ENCODE data around the gene OR5M10. TPM values are rescaled to one million over a fixed set of nuclear protein-coding genes. Genes with fewer than 3 reads are reported as not detected.
"Not testable (repeated sequence)": the region's sequence is repeated elsewhere in the genome, so short reads cannot be mapped to it uniquely, and the experiment has no call there.

OR5M10 gene
- total and polyA plus RNA-seq, 9 of the 15 experiments (the other 6 are each of a cell fraction or from before 2014, with no cell fraction given), result not detected

GRCh38 chr11:56558574-56558973, 18.9 kb downstream of the OR5M10 start:
- Histone ChIP-seq H2AFZ (ENCODE audit: low read depth, low read length) (no peak overlapping the region), H3K36me3 (ENCODE audit: control insufficient read depth, insufficient read depth, low read length) (no peaks in the 10 kb centered on the region), H3K4me2 (ENCODE audit: insufficient read depth, low read length) (no peak overlapping the region), H3K9ac (ENCODE audit: insufficient read depth in 1 of 2, low read depth in 2 of 2, low read length in 2 of 2) (no peak overlapping the region), H3K9me1 (ENCODE audit: control insufficient read depth, insufficient read depth, low read length) (no peaks in the 10 kb centered on the region), H3K4me1 (replicated peaks in 1 of 2; ENCODE audit: control insufficient read depth in 2 of 2, insufficient read depth in 2 of 2, low read length in 2 of 2) (no peaks in the 10 kb centered on the region), H3K27me3 (ENCODE audit: control insufficient read depth in 2 of 2, insufficient read depth in 2 of 2, low read length in 2 of 2) (no peaks in the 10 kb centered on the region), H3K9me3 (replicated peaks; ENCODE audit: control insufficient read depth, insufficient read depth, low read depth, low read length) (no peaks in the 10 kb centered on the region), H4K20me1 (replicated peaks; ENCODE audit: control insufficient read depth, insufficient read depth, low read length) (no peaks in the 10 kb centered on the region), H3K4me3 (no peak overlapping the region), H3K27ac (ENCODE audit: extremely low read depth, low read depth, low read length) (no peak overlapping the region), H3K79me2 (ENCODE audit: control insufficient read depth, insufficient read depth, low read length) (no peaks in the 10 kb centered on the region)
- ChIA-PET CTCF (ENCODE audit: low intra/inter-chr PET ratio) (no interaction called here), POLR2A (no interaction called here)
- intact Hi-C loops (cut with micrococcal nuclease) (no loop called here), in situ Hi-C loops (cut with MboI) (no loop called here)
- DNase-seq (ENCODE audit: extremely low read depth in 1 of 4, low spot score in 3 of 4), result no peak
- no peak for ATAC-seq
- 0% methylated on average over 6 of the region's 6 CpGs for WGBS (ENCODE audit: insufficient coverage, low coverage, missing lambda C conversion rate)
- BruUV-seq (replicated peaks), result no TSS peak
- no peak for FAIRE-seq
- TF ChIP-seq SAFB (IDR thresholded peaks at IDR 0.05; ENCODE audit: borderline replicate concordance, low read depth, low read length) (no peak), ZNF316 (IDR thresholded peaks at IDR 0.05) (no peak), HDGF (IDR thresholded peaks at IDR 0.05) (no peak), PCBP2 (IDR thresholded peaks at IDR 0.05; ENCODE audit: low read depth, low read length, poor library complexity, severe bottlenecking) (no peak)

DNA sequence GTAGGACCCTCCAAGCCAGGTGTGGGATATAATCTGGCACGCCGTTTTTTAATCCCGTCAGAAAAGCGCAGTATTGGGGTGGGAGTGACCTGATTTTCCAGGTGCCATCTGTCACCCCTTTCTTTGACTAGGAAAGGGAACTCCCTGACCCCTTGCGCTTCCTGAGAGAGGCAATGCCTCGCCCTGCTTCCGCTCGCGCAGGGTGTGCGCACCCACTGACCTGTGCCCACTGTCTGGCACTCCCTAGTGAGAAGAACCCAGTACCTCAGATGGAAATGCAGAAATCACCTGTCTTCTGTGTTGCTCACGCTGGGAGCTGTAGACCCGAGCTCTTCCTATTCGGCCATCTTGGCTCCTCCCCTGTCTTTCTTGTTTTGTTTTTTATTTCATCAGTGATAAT, 22.8 kb downstream of the OR5M10 start:
- POLR2A ChIA-PET; CTCF ChIA-PET (ENCODE audit: low intra/inter-chr PET ratio); H4K20me1 ChIP-seq (replicated peaks; ENCODE audit: control insufficient read depth, insufficient read depth, low read length); H3K9me1 ChIP-seq (ENCODE audit: control insufficient read depth, insufficient read depth, low read length); H3K4me2 ChIP-seq (ENCODE audit: insufficient read depth, low read length); H3K9ac ChIP-seq (ENCODE audit: insufficient read depth in 1 of 2, low read depth in 2 of 2, low read length in 2 of 2); H2AFZ ChIP-seq (ENCODE audit: low read depth, low read length); DNase-seq (ENCODE audit: extremely low read depth in 1 of 4, low spot score in 3 of 4); BruUV-seq (replicated peaks); H3K79me2 ChIP-seq (ENCODE audit: control insufficient read depth, insufficient read depth, low read length); H3K27ac ChIP-seq (ENCODE audit: extremely low read depth, low read depth, low read length); H3K4me3 ChIP-seq; intact Hi-C loops (cut with micrococcal nuclease); H3K4me1 ChIP-seq (replicated peaks in 1 of 2; ENCODE audit: control insufficient read depth in 2 of 2, insufficient read depth in 2 of 2, low read length in 2 of 2); in situ Hi-C loops (cut with MboI); FAIRE-seq; H3K27me3 ChIP-seq (ENCODE audit: control insufficient read depth in 2 of 2, insufficient read depth in 2 of 2, low read length in 2 of 2); ATAC-seq; H3K36me3 ChIP-seq (ENCODE audit: control insufficient read depth, insufficient read depth, low read length); H3K9me3 ChIP-seq (replicated peaks; ENCODE audit: control insufficient read depth, insufficient read depth, low read depth, low read length): not testable (repeated sequence)
- WGBS (ENCODE audit: insufficient coverage, low coverage, missing lambda C conversion rate), result 1% methylated on average over 10 of the region's 13 CpGs
